BLaER1 treated with 17β-estradiol and CSF1 and Interleukin-3, amounts not matched to agents 10 nM and 100 nM (cell line): ENCODE measurements around the gene PTPRF.

Source experiments
- H3K27ac ChIP-seq, 11 experiments: shearing (Covaris generic); formaldehyde crosslinking; 2 replicates each; pipeline ENCODE4 v1.8.1; 2022
- H3K27me3 ChIP-seq, 11 experiments: shearing (Covaris generic); formaldehyde crosslinking; 2 replicates each; pipeline ENCODE4 v1.8.1; 2022
- H3K36me3 ChIP-seq, 11 experiments: shearing (Covaris generic); formaldehyde crosslinking; 2 replicates each; pipeline ENCODE4 v1.8.1; 2022
- H3K4me1 ChIP-seq, 10 experiments: shearing (Covaris generic); formaldehyde crosslinking; 2 replicates each; pipeline ENCODE4 v1.8.1; 2022
- H3K4me2 ChIP-seq, 11 experiments: shearing (Covaris generic); formaldehyde crosslinking; 2 replicates each; pipeline ENCODE4 v1.8.1; 2022
- H3K4me3 ChIP-seq, 10 experiments: shearing (Covaris generic); formaldehyde crosslinking; 2 replicates each; pipeline ENCODE4 v1.8.1; 2022
- H3K9ac ChIP-seq, 11 experiments: shearing (Covaris generic); formaldehyde crosslinking; 2 replicates each; pipeline ENCODE4 v1.8.1; 2022
- H3K9me3 ChIP-seq, 11 experiments: shearing (Covaris generic); formaldehyde crosslinking; replicated peaks in 1 of 11; 2 replicates each; pipeline ENCODE4 v1.8.1; 2022
- H4K20me1 ChIP-seq, 11 experiments: shearing (Covaris generic); formaldehyde crosslinking; 2 replicates each; pipeline ENCODE4 v1.8.1; 2022
- Cebpa-rat ChIP-seq, 11 experiments: shearing (Covaris generic); IDR thresholded peaks; 2 replicates each; pipeline ENCODE4 v1.8.1; 2022

Gene PTPRF

GRCh38 chr1:43563876-43564539 lies 33.3 kb downstream of the PTPRF start:
- no peak for TF ChIP-seq Cebpa-rat (IDR thresholded peaks at IDR 0.05)
- H3K9me3 ChIP-seq: no peaks in the 10 kb centered on the region
- peaks cover 25 to 46% (median 31%) of the 10 kb centered on the region in 10 experiments for H3K4me1 ChIP-seq
- peak overlapping the region in 5 of 11 experiments; percentile 89 to 96 (median 95); a peak in 6 of 22 replicates for H3K4me2 ChIP-seq
- H3K27ac ChIP-seq: no peak overlapping the region
- no peaks in the 10 kb centered on the region; a peak in 1 of 22 replicates for H3K36me3 ChIP-seq
- no peaks in the 10 kb centered on the region for H3K27me3 ChIP-seq
- H3K9ac ChIP-seq: no peak overlapping the region
- H4K20me1 ChIP-seq: peaks cover 0 to 10% (median 0%) of the 10 kb centered on the region in 11 experiments; a peak in 2 of 22 replicates
- H3K4me3 ChIP-seq: no peak overlapping the region

DNA sequence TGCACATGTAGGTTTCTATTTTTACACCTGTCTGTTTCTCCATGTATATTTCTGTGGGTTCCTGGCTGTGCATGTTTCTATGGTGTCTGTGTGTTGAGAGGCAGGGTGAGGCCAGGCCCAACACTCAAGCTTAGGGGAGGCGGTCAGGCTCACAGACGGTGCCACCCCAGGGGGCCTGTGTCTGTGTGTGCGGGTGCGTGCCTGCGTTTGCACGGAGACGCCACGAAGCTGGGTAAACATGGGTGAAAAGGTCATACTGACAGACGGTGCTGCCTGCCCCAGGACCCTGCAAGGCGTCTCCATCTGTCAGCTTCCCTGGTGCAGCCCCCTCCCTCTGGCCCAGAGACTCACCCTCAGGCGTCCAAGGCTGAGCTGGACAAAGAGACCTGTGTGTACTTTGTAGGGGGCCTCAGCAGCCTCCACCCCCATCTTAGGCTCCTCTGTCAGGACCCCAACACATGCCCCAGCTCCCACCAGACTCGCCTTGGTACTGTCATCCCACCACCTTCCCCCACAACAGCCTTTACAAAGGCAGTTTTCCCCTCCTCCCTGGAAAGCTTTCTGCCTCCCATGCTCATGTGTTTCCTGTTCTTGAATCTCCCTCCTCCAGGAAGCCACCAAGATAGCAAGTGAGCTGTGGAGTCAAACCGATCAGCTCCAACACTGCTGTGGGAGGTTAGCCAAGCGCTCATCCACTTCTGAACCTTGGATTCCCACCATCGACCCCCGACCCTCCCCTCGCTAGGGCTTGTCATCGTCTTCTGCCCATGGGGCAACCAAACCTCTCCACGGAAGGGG lies 34.1 kb downstream of the PTPRF start:
- Histone ChIP-seq H4K20me1 (peaks cover 0 to 10% (median 0%) of the 10 kb centered on the region in 11 experiments; a peak in 2 of 22 replicates), H3K4me1 (peaks cover 30 to 53% (median 39%) of the 10 kb centered on the region in 10 experiments), H3K4me2 (peak overlapping the region; percentile 89 to 98 (median 95)), H3K36me3 (no peaks in the 10 kb centered on the region; a peak in 1 of 22 replicates), H3K9ac (peak overlapping the region in 4 of 11 experiments; percentile 58 to 67 (median 61); a peak in 6 of 22 replicates), H3K4me3 (peak overlapping the region in 9 of 10 experiments; percentile 50 to 71 (median 56); a peak in 17 of 20 replicates), H3K27ac (no peak overlapping the region; a peak in 1 of 22 replicates), H3K9me3 (no peaks in the 10 kb centered on the region), H3K27me3 (no peaks in the 10 kb centered on the region)
- no peak for TF ChIP-seq Cebpa-rat (IDR thresholded peaks at IDR 0.05)

GRCh38 chr1:43565600-43566360 lies 35.1 kb downstream of the PTPRF start:
- Histone ChIP-seq H3K4me1 (peaks cover 30 to 57% (median 41%) of the 10 kb centered on the region in 10 experiments), H3K27me3 (no peaks in the 10 kb centered on the region), H4K20me1 (peaks cover 0 to 10% (median 0%) of the 10 kb centered on the region in 11 experiments; a peak in 2 of 22 replicates), H3K9ac (peak overlapping the region; percentile 41 to 70 (median 63); a peak in 21 of 22 replicates), H3K9me3 (no peaks in the 10 kb centered on the region), H3K36me3 (peaks cover 0 to 6% (median 0%) of the 10 kb centered on the region in 11 experiments; a peak in 2 of 22 replicates), H3K4me3 (peak overlapping the region; percentile 46 to 71 (median 56)), H3K27ac (peak overlapping the region in 7 of 11 experiments; percentile 8 to 45 (median 31); a peak in 8 of 22 replicates), H3K4me2 (peak overlapping the region; percentile 89 to 98 (median 95))
- TF ChIP-seq Cebpa-rat (IDR thresholded peaks at IDR 0.05): no peak

DNA sequence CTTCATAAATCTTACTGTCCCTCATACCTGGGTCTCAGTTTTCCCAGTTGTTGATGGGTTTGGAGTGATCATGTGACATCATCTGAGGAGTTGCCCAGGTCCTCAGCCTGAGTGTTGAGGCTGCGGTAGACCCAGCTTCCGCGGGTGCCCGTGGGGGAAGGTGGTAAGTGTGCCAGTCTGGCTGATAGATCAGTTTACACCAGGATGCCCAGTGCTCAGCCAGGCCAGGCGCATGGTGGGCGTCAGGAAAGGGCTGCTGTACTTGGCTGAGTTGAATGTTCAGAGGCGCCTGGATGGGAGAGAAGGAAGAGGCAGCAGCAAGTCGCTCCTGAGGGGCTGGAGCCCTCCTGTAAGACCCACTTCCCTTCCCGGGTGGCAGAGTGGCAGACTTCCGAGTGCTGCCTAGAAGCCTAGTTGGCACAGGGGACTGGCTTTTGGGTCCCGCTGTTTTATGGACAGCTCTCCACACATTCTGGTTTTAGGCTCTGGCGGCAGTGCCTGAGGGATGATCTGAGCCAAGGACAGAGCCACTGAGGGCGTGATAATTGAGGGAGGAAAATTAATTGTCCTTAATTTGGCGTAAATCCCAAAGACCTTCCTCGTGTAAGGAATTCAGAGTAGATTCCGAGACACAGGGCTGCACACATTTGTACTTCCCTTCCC lies 35.8 kb downstream of the PTPRF start:
- no peak overlapping the region; a peak in 1 of 22 replicates for H3K27ac ChIP-seq
- peak overlapping the region in 1 of 11 experiments; percentile 58; a peak in 1 of 22 replicates for H3K9ac ChIP-seq
- H3K36me3 ChIP-seq: peaks cover 0 to 9% (median 0%) of the 10 kb centered on the region in 11 experiments; a peak in 1 of 22 replicates
- no peaks in the 10 kb centered on the region for H3K27me3 ChIP-seq
- H4K20me1 ChIP-seq: peaks cover 0 to 10% (median 0%) of the 10 kb centered on the region in 11 experiments; a peak in 2 of 22 replicates
- TF ChIP-seq Cebpa-rat (IDR thresholded peaks at IDR 0.05): no peak
- peak overlapping the region in 4 of 10 experiments; percentile 56 to 63 (median 59); a peak in 6 of 20 replicates for H3K4me3 ChIP-seq
- no peaks in the 10 kb centered on the region for H3K9me3 ChIP-seq
- peak overlapping the region; percentile 89 to 98 (median 95); a peak in 20 of 22 replicates for H3K4me2 ChIP-seq
- peaks cover 30 to 57% (median 41%) of the 10 kb centered on the region in 10 experiments for H3K4me1 ChIP-seq

DNA sequence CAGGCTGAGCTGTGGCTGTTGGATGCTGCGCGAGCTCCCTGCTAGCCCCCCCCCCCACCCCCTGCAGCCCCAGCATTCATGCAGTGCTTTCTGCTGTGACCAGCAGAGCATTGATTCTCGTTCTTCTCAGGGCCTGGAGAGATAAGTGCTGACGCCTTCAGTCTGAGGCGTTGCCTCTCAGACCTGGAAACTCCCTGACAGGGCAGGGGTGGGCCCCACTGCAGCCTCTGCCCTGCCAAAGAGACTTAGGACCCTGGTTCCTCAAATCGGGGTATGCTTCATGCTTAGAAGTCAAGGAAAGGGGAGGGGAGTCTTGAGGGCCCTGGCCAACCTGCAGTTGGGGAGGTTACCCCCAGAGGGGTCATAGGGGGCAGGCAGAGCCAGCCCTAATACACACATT lies 38.5 kb downstream of the PTPRF start:
- peaks cover 30 to 68% (median 52%) of the 10 kb centered on the region in 10 experiments for H3K4me1 ChIP-seq
- TF ChIP-seq Cebpa-rat (IDR thresholded peaks at IDR 0.05): no peak
- no peak overlapping the region for H3K4me3 ChIP-seq
- H3K9me3 ChIP-seq: no peaks in the 10 kb centered on the region
- peak overlapping the region; percentile 39 to 76 (median 64) for H3K4me2 ChIP-seq
- peaks cover 0 to 17% (median 0%) of the 10 kb centered on the region in 11 experiments; a peak in 3 of 22 replicates for H3K36me3 ChIP-seq
- no peaks in the 10 kb centered on the region for H3K27me3 ChIP-seq
- H3K9ac ChIP-seq: peak overlapping the region in 5 of 11 experiments; percentile 20 to 41 (median 33); a peak in 4 of 22 replicates
- peaks cover 0 to 4% (median 0%) of the 10 kb centered on the region in 11 experiments; a peak in 2 of 22 replicates for H4K20me1 ChIP-seq
- peak overlapping the region in 4 of 11 experiments; percentile 27 to 50 (median 36); a peak in 4 of 22 replicates for H3K27ac ChIP-seq

- H3K36me3 ChIP-seq: peaks cover 0 to 18% (median 0%) of the 10 kb centered on the region in 11 experiments; a peak in 4 of 22 replicates
- no peaks in the 10 kb centered on the region; a peak in 1 of 22 replicates for H4K20me1 ChIP-seq
- no peaks in the 10 kb centered on the region for H3K27me3 ChIP-seq
- H3K4me1 ChIP-seq: peaks cover 24 to 62% (median 49%) of the 10 kb centered on the region in 10 experiments
- peak overlapping the region in 2 of 11 experiments; percentile 6 to 35; a peak in 1 of 22 replicates for H3K27ac ChIP-seq
- H3K9ac ChIP-seq: no peak overlapping the region
- H3K4me3 ChIP-seq: no peak overlapping the region
- no peak for TF ChIP-seq Cebpa-rat (IDR thresholded peaks at IDR 0.05)
- H3K4me2 ChIP-seq: peak overlapping the region in 1 of 11 experiments; percentile 65; a peak in 1 of 22 replicates
- no peaks in the 10 kb centered on the region for H3K9me3 ChIP-seq
These were observed 39.6 kb downstream of the PTPRF start for GRCh38 chr1:43570277-43570676.

GRCh38 chr1:43570715-43571114 lies 40.0 kb downstream of the PTPRF start:
- H3K36me3 ChIP-seq: peaks cover 0 to 20% (median 0%) of the 10 kb centered on the region in 11 experiments; a peak in 4 of 22 replicates
- H3K9me3 ChIP-seq: no peaks in the 10 kb centered on the region
- H3K4me1 ChIP-seq: peaks cover 20 to 58% (median 45%) of the 10 kb centered on the region in 10 experiments
- no peak overlapping the region for H3K27ac ChIP-seq
- no peak for TF ChIP-seq Cebpa-rat (IDR thresholded peaks at IDR 0.05)
- H3K9ac ChIP-seq: no peak overlapping the region
- no peak overlapping the region for H3K4me2 ChIP-seq
- no peak overlapping the region for H3K4me3 ChIP-seq
- no peaks in the 10 kb centered on the region; a peak in 1 of 22 replicates for H4K20me1 ChIP-seq
- no peaks in the 10 kb centered on the region for H3K27me3 ChIP-seq
